HG03558 (cell line): ENCODE results near the gene CPEB4.

Source experiments
- ATAC-seq: cut with Tn5 transposase; IDR thresholded peaks from one replicate; pipeline ENCODE4 v1.9.1; 2021; ENCODE audit warnings: moderate number of reproducible peaks; ENCODE audit not compliant: unreplicated experiment; ENCODE audit errors: extremely low read depth

CPEB4 gene

GRCh38 chr5:173933901-173934300 is 45.8 kb downstream of the CPEB4 start:
- ATAC-seq = no peak

DNA sequence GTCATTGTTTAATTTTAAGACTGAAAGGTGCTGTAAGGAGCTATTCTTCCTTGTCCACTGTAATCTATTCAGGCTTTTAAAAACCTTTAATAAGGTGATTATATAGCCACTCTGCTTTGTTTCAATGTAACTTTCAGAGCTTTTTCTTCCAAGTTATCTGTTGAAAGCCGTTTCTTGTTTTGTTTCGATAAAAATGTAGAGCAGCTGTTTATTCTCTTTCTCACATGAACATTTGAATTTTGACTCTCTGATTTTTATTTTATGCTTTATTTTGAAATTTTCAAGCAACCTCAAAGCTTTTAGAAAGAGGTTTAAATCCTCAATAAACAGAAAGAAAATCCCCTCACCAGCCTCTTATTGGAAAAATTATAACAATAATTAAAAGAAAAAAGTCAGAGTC is 47.2 kb downstream of the CPEB4 start:
- ATAC-seq = no peak

DNA sequence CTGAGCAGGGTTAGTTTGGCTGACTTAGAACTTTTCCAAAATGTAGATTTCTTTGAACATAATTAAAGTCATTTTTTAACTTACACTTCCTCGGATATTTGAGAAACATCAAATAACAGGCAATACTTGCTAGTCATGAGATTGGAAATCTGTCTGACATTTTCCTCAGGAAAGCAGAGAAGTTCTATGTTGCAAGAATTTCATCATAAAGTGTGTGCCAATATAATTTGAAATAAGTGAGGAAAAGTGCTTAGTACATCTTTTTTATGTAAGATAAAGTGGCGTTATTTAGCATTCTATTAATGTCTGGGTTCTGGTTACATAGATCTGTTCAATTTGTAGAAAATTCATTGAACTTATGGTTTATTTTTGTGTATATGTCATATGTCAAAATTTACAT is 52.1 kb downstream of the CPEB4 start:
- no peak for ATAC-seq

GRCh38 chr5:173941102-173941501 is 53.0 kb downstream of the CPEB4 start:
- no peak for ATAC-seq

DNA sequence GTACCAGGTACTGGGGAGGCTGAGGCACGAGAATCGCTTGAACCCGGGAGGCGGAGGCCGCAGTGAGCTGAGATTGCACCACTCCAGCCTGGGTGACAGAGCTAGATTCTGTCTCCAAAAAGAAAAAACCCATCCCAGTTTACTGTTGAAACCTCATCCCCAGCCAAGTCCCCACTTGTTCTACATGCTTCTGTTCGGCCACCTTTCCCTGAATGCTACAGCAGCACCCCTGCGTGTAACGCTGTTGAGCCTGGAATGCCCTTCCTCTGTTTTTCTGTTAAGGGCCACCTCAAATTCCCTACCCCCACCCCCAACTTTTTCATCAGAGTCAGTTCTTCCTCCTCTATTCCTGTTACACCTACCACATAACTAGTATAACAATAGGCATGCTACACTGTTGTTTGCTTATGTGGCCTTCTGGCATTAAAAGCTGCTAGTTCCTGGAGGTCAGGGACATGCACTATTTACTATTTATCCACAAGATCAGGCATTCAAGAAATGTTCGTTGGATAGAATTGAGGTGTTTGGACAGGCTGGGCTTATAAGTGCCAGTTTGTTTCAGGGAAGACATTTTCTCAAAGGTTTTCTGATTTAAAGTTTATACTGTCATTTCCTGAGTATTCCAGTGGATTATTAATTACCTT is 53.7 kb downstream of the CPEB4 start:
- ATAC-seq = no peak

DNA sequence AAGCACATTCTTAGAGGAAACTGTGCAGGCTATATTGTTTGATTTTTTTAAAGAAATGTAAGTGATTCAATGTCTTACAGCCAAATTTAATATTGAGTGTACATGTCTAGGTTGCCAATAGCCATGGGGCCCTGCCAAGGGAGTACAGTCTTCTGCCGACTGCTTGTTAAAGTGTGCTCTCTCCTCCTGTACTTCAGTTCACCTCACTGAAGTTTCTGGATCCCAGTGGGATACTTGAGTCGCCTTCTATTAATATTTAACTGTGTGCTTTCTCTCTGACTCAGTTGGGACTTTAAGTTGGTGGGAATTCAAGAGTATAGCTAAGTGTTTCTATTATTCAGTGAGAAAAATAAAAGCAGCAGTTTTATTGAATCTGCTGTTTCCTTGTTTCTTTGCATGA is 56.4 kb downstream of the CPEB4 start:
- ATAC-seq = no peak

DNA sequence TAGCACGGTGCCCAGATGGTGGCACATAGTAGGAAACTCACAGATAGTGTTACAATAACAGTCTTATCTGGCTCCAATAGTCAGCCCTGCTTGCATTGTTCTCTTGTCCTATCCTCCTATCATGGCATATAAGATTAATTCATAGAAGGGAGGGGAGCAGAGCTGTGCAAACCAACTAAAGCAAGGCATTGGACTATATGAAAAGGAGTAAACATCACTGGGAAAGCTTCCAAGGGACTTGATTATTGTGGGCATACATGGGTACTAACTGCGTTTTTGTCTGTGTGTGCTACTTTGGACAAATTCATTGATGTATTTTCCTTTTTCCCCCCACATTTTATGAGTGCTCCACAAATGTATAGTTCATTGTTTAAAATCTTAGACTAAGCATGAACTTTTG is 57.0 kb downstream of the CPEB4 start:
- no peak for ATAC-seq

GRCh38 chr5:173946323-173946722 is 58.2 kb downstream of the CPEB4 start:
- no peak for ATAC-seq

DNA sequence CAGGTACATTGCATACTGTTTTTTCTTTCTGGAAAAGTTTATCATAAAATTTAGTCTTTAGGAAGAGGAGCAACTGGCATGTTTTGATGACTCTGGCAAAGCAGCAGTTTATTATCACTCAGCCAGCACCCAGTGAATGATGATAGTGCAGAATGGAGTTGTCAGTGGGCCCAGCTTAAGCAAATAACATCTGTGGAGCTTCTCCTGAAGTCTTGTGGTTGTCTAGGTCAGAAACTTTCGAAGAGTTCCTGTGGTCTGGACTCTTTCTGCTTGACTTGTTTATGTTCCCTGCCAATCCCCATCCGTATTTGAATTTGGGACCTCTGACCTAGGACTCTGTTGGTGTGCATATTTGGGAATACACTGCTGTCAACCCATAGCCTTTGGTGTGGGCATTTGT is 62.7 kb downstream of the CPEB4 start:
- no peak for ATAC-seq

DNA sequence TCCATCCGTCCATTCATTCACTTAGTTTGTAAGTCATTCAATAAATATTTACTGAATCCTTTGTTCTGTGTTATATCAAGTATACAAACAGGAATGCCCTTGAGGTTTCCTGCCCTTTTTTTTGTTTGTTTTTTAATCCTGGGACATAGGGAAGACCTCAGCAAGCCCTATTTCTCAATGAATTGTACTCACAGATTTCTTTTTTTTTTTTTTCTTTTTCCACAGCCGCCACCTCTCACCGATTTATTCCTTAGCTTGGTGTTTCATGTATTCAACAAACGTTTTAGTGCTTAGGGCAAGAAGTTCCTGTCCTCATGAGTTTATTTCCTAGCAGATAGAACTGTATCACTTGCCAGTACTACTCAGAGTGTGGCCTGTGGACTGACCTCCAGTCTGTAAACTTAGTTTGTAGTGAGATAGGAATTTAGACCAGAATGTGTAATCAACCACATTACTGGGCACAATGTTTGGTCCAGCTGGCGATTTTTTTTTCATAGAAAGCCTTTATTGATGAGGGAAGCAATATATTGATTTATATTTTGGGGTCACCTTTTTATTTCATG is 65.5 kb downstream of the CPEB4 start:
- no peak for ATAC-seq

- no peak for ATAC-seq
These were observed 66.7 kb downstream of the CPEB4 start for GRCh38 chr5:173954671-173955521.

- no peak for ATAC-seq
These were observed 72.8 kb downstream of the CPEB4 start for GRCh38 chr5:173960986-173961385.

GRCh38 chr5:173961418-173961817 is 73.3 kb downstream of the CPEB4 start:
- ATAC-seq = no peak

GRCh38 chr5:173962436-173962972 is 74.4 kb downstream of the CPEB4 start:
- ATAC-seq = no peak

- no peak for ATAC-seq
These were observed 75.2 kb downstream of the CPEB4 start for GRCh38 chr5:173963182-173963838.

DNA sequence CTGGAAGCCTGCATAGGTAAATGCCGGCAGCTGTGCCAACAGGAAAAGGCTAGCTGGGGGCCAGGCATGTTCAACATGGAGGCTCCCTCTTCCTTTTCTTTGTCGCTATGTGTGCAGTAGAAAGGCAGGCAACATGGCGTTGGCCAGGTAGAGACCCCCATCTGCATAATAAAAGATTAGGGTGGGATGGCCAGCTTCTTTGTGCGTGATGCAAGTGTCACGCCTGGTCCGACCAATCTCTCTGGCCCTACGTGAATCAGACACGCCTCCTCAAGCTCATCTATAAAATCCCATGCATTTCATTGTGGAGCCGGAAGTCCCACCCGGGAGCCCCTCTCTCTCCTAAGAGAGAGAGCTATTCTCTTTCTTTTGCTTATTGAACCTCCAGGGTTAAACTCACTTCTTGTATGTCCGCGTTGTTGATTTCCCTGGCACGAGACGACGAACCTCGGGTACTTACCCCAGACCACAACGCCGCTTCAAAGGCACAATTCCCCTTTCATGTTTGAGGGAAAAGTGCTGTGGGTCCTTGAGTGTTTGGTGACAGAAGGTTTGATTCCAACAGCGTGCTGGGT is 75.8 kb downstream of the CPEB4 start:
- ATAC-seq = no peak

DNA sequence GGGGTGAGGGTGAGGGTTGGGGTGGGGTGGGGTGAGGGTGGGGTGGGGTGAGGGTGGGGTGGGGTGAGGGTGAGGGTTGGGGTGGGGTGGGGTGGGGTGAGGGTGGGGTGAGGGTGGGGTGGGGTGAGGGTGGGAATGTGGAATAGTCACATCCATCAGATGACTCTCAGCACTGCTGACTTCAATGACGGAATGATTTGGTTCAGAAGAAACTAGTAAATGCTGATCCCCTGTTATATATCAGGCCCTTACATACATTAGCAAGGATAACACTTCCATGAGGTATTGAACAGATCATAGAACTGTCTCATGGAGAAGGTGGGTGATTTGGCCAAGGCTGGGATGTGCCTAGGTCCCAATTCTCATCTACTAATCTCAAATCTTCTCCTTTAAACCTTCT is 76.4 kb downstream of the CPEB4 start:
- ATAC-seq = no peak

GRCh38 chr5:173967241-173967640 is 79.1 kb downstream of the CPEB4 start:
- no peak for ATAC-seq

DNA sequence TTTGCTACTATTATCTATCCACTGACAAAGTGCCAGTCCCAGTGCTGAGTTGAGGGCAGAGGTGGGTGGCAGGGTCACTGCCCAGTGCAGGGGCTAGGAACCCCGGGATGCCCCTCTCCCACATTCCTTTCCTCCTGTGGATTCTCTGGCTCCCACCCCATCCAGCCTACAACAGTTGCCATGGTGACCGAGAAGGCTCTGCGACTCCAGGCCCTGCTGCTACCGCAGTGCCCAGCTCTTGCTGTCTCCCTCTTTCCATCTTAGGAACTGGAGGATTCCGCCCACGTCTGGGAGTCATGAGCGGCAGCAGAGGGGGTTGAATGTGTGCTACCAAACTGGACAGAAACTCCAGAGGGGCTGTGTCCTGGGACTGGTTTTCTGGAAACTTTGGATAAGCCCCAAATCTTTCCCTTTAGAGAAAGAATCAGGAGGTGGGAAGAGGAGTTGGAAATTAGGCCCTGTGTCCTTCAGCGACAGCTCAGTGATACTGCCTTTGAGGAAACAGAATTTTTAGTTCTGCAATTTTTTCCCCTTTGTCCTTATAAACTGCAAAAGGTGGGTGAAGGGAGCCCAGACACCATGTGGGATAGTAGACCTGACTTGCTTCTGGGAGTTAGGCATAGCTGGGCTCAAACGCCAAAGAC is 80.1 kb downstream of the CPEB4 start:
- no peak for ATAC-seq
